OCI-LY3 (cell line): ENCODE measurements around the gene POLR3H.

Experiments used
- H2AFZ ChIP-seq: fragments of 200-600, 300-600 bp; shearing (Covaris generic); 2 replicates; pipeline ENCODE4 v1.6.0; 2014; ENCODE audit warnings: antibody characterized with exemption, low read depth, low read length
- H3K27ac ChIP-seq: fragments of 200-600, 300-600 bp; sonication (generic); 2 replicates; pipeline ENCODE4 v1.5.1; 2014; ENCODE audit warnings: mild to moderate bottlenecking, low read length, moderate library complexity, mixed read lengths
- H3K27me3 ChIP-seq: fragments of 200-600, 300-600 bp; sonication (generic); 2 replicates; pipeline ENCODE4 v1.6.1; 2014; ENCODE audit warnings: low read depth, low read length, mixed read lengths
- H3K36me3 ChIP-seq: fragments of 200-600, 300-600 bp; sonication (generic); replicated peaks from 2 replicates; pipeline ENCODE3; 2014; ENCODE audit warnings: low read depth, low read length, mixed read lengths
- H3K4me1 ChIP-seq: fragments of 300-600, 200-600 bp; sonication (generic); 2 replicates; pipeline ENCODE4 v1.6.1; 2014; ENCODE audit warnings: low read length, mixed read lengths
- H3K4me2 ChIP-seq: fragments of 200-600, 300-600 bp; sonication (generic); 2 replicates; pipeline ENCODE4 v1.6.1; 2014; ENCODE audit warnings: low read length, mixed read lengths
- H3K4me3 ChIP-seq: fragments of 300-600, 200-600 bp; sonication (generic); 2 replicates; pipeline ENCODE4 v1.5.1; 2014; ENCODE audit warnings: antibody characterized with exemption, mild to moderate bottlenecking, low read length, moderate library complexity
- H3K79me2 ChIP-seq: fragments of 300-600, 200-600 bp; shearing (Covaris generic); 2 replicates; pipeline ENCODE4 v1.6.1; 2014; ENCODE audit warnings: mild to moderate bottlenecking, low read length, mixed read lengths
- H3K9ac ChIP-seq: fragments of 300-600, 200-600 bp; shearing (Covaris generic); 2 replicates; pipeline ENCODE4 v1.6.0; 2014; ENCODE audit warnings: mild to moderate bottlenecking, low read length, moderate library complexity
- H3K9me3 ChIP-seq: fragments of 200-600, 300-600 bp; shearing (Covaris generic); 2 replicates; pipeline ENCODE4 v1.6.1; 2014; ENCODE audit warnings: low read length, mixed read lengths; ENCODE audit not compliant: insufficient read depth
- H4K20me1 ChIP-seq: fragments of 200-600, 300-600 bp; sonication (generic); 2 replicates; pipeline ENCODE4 v1.6.1; 2016; ENCODE audit warnings: low read length, mixed read lengths; ENCODE audit not compliant: insufficient read depth
- CTCF ChIP-seq: fragments of 200-600, 300-600 bp; sonication (generic); IDR thresholded peaks from 2 replicates; pipeline ENCODE4 v1.5.1; 2014; ENCODE audit warnings: antibody characterized with exemption, low read length, low read depth
- EZH2phosphoT487 ChIP-seq: fragments of 200-600 bp; shearing (Covaris generic); IDR thresholded peaks from 2 replicates; pipeline ENCODE4 v1.6.1; 2018; ENCODE audit warnings: antibody characterized with exemption, mixed run types, low read depth

POLR3H gene

GRCh38 chr22:41478473-41478872, 65.8 kb downstream of the POLR3H start:
- Histone ChIP-seq H2AFZ (no peak overlapping the region), H3K27ac (peak overlapping the region; percentile 79), H4K20me1 (peaks cover 29% of the 10 kb centered on the region), H3K4me1 (peaks cover 26% of the 10 kb centered on the region), H3K4me2 (peak overlapping the region; percentile 10; the same call in 1 of the 2 replicates), H3K4me3 (no peak overlapping the region), H3K9ac (no peak overlapping the region), H3K36me3 (peaks cover 6% of the 10 kb centered on the region), H3K79me2 (peaks cover 85% of the 10 kb centered on the region), H3K27me3 (no peaks in the 10 kb centered on the region), H3K9me3 (no peaks in the 10 kb centered on the region)
- no peak for TF ChIP-seq EZH2phosphoT487
- TF ChIP-seq CTCF: no peak
